ENCODE results near the gene MYLK2. TPM values are rescaled to one million over a fixed set of nuclear protein-coding genes. Genes with fewer than 3 reads are reported as not detected.

Gene MYLK2
- total RNA-seq, 2 experiments from 2014 or later = not detected

- DNase-seq = no peak
- POLR2A ChIA-PET = no interaction called here
- no peak overlapping the region for H3K27ac Mint-ChIP-seq
- Histone ChIP-seq H3K27me3 (ENCODE audit: control insufficient read depth in 1 of 2, insufficient read depth in 2 of 2, low read length in 2 of 2) (peaks cover 0 to 3% of the 10 kb centered on the region in 2 experiments), H3K27ac (ENCODE audit: low read depth in 1 of 2, low read length in 2 of 2) (no peak overlapping the region), H3K4me1 (ENCODE audit: insufficient read depth, low read length) (peaks cover 10% of the 10 kb centered on the region), H3K36me3 (ENCODE audit: insufficient read depth, low read length) (no peaks in the 10 kb centered on the region), H3K4me3 (ENCODE audit: low read length) (no peak overlapping the region), H3K9me3 (ENCODE audit: control insufficient read depth in 1 of 2, insufficient read depth in 1 of 2, low read length in 2 of 2) (no peaks in the 10 kb centered on the region)
- CTCF ChIA-PET = no interaction called here
- intact Hi-C loops (cut with DNase I, micrococcal nuclease) = loop anchor here in 1 of 2 experiments (10.0 kb wide), 1 partner anchor 831 kb away; no protein-coding TSS in a partner anchor
- no peak for TF ChIP-seq CTCF (IDR thresholded peaks at IDR 0.05)
- no peaks in the 10 kb centered on the region for H3K36me3 Mint-ChIP-seq (ENCODE audit: low read depth)
- H3K27me3 Mint-ChIP-seq = no peaks in the 10 kb centered on the region
- ATAC-seq (ENCODE audit: poor library complexity) = no peak
- H3K9me3 Mint-ChIP-seq = no peaks in the 10 kb centered on the region
- no peaks in the 10 kb centered on the region for H3K4me1 Mint-ChIP-seq (ENCODE audit: low read depth)
- H3K4me3 Mint-ChIP-seq = no peak overlapping the region
Measured at GRCh38 chr20:31824125-31824485, 4.9 kb downstream of the MYLK2 start.

GRCh38 chr20:31824554-31825313 lies 5.6 kb downstream of the MYLK2 start:
- intact Hi-C loops (cut with DNase I, micrococcal nuclease) = loop anchor here in 1 of 2 experiments (10.0 kb wide), 1 partner anchor 830 kb away; no protein-coding TSS in a partner anchor
- ChIA-PET CTCF (no interaction called here), POLR2A (no interaction called here)
- H3K27ac Mint-ChIP-seq = no peak overlapping the region
- Histone ChIP-seq H3K9me3 (ENCODE audit: control insufficient read depth in 1 of 2, insufficient read depth in 1 of 2, low read length in 2 of 2) (no peaks in the 10 kb centered on the region), H3K27ac (ENCODE audit: low read depth in 1 of 2, low read length in 2 of 2) (no peak overlapping the region), H3K36me3 (ENCODE audit: insufficient read depth, low read length) (no peaks in the 10 kb centered on the region), H3K27me3 (ENCODE audit: control insufficient read depth in 1 of 2, insufficient read depth in 2 of 2, low read length in 2 of 2) (peaks cover 0 to 3% of the 10 kb centered on the region in 2 experiments), H3K4me1 (ENCODE audit: insufficient read depth, low read length) (peaks cover 10% of the 10 kb centered on the region), H3K4me3 (ENCODE audit: low read length) (no peak overlapping the region)
- ATAC-seq (ENCODE audit: poor library complexity) (no peak), DNase-seq (no peak)
- H3K36me3 Mint-ChIP-seq (ENCODE audit: low read depth) = no peaks in the 10 kb centered on the region
- H3K4me3 Mint-ChIP-seq = no peak overlapping the region
- no peak for TF ChIP-seq CTCF (IDR thresholded peaks at IDR 0.05)
- no peaks in the 10 kb centered on the region for H3K4me1 Mint-ChIP-seq (ENCODE audit: low read depth)
- no peaks in the 10 kb centered on the region for H3K27me3 Mint-ChIP-seq
- H3K9me3 Mint-ChIP-seq = no peaks in the 10 kb centered on the region

GRCh38 chr20:31826074-31826473 lies 6.9 kb downstream of the MYLK2 start:
- Mint-ChIP-seq H3K36me3 (ENCODE audit: low read depth) (no peaks in the 10 kb centered on the region), H3K9me3 (no peaks in the 10 kb centered on the region), H3K27ac (no peak overlapping the region), H3K4me1 (ENCODE audit: low read depth) (no peaks in the 10 kb centered on the region), H3K4me3 (no peak overlapping the region), H3K27me3 (no peaks in the 10 kb centered on the region)
- CTCF ChIA-PET = no interaction called here
- Histone ChIP-seq H3K27ac (ENCODE audit: low read depth in 1 of 2, low read length in 2 of 2) (no peak overlapping the region), H3K9me3 (ENCODE audit: control insufficient read depth in 1 of 2, insufficient read depth in 1 of 2, low read length in 2 of 2) (no peaks in the 10 kb centered on the region), H3K36me3 (ENCODE audit: insufficient read depth, low read length) (no peaks in the 10 kb centered on the region), H3K4me3 (ENCODE audit: low read length) (no peak overlapping the region), H3K4me1 (ENCODE audit: insufficient read depth, low read length) (peaks cover 10% of the 10 kb centered on the region), H3K27me3 (ENCODE audit: control insufficient read depth in 1 of 2, insufficient read depth in 2 of 2, low read length in 2 of 2) (peaks cover 0 to 3% of the 10 kb centered on the region in 2 experiments)
- intact Hi-C loops (cut with DNase I, micrococcal nuclease) = loop anchor here in 1 of 2 experiments (10.0 kb wide), 1 partner anchor 829 kb away; no protein-coding TSS in a partner anchor
- POLR2A ChIA-PET = no interaction called here
- TF ChIP-seq CTCF (IDR thresholded peaks at IDR 0.05) = no peak
- ATAC-seq (ENCODE audit: poor library complexity) (no peak), DNase-seq (no peak)
